H9 (cell line): ENCODE data around the gene LHFPL6. TPM values are rescaled to one million over a fixed set of nuclear protein-coding genes. Genes with fewer than 3 reads are reported as not detected.

Source experiments
- DNase-seq: peaks from one replicate; pipeline ENCODE4 v3.0.0-alpha.2; 2017
- H2AFZ ChIP-seq: one replicate; pipeline ENCODE4 v1.6.1; 2013; ENCODE audit warnings: mild to moderate bottlenecking, low read length, control low read depth, moderate library complexity
- H2AK5ac ChIP-seq: 2 replicates; pipeline ENCODE4 v1.6.1; 2013; ENCODE audit warnings: low read length, control low read depth, mixed read lengths; ENCODE audit not compliant: insufficient read length
- H2BK120ac ChIP-seq: one replicate; pipeline ENCODE4 v1.6.1; 2013; ENCODE audit warnings: low read depth, mild to moderate bottlenecking, low read length, control low read depth, inconsistent platforms; ENCODE audit not compliant: poor library complexity, severe bottlenecking
- H2BK12ac ChIP-seq: 2 replicates; pipeline ENCODE4 v1.6.1; 2013; ENCODE audit warnings: low read length, control low read depth, mixed read lengths, low read depth; ENCODE audit not compliant: insufficient read length
- H2BK15ac ChIP-seq: 2 replicates; pipeline ENCODE4 v1.6.1; 2013; ENCODE audit warnings: low read depth, low read length, control low read depth
- H2BK20ac ChIP-seq: one replicate; pipeline ENCODE4 v1.6.1; 2013; ENCODE audit warnings: low read depth, mild to moderate bottlenecking, low read length, control low read depth, inconsistent platforms; ENCODE audit not compliant: poor library complexity, severe bottlenecking
- H2BK5ac ChIP-seq: 2 replicates; pipeline ENCODE4 v1.6.1; 2013; ENCODE audit warnings: low read length, control low read depth, mixed read lengths; ENCODE audit not compliant: insufficient read length
- H3K14ac ChIP-seq: 2 replicates; pipeline ENCODE4 v1.6.1; 2013; ENCODE audit warnings: low read length, control low read depth; ENCODE audit not compliant: insufficient read depth
- H3K18ac ChIP-seq: 2 replicates; pipeline ENCODE4 v1.6.1; 2013; ENCODE audit warnings: low read depth, mild to moderate bottlenecking, mixed read lengths, low read length, control low read depth; ENCODE audit not compliant: insufficient read length
- H3K23ac ChIP-seq: 2 replicates; pipeline ENCODE4 v1.6.1; 2013; ENCODE audit warnings: low read length, control low read depth, mixed read lengths, low read depth; ENCODE audit not compliant: insufficient read length
- H3K23me2 ChIP-seq: 2 replicates; pipeline ENCODE4 v1.6.1; 2013; ENCODE audit warnings: low read depth, mild to moderate bottlenecking, mixed read lengths, low read length, control low read depth; ENCODE audit not compliant: insufficient read length, poor library complexity, severe bottlenecking
- H3K27ac ChIP-seq: 2 replicates; pipeline ENCODE4 v1.5.1; 2013; ENCODE audit warnings: low read length, control low read depth, mixed read lengths, low read depth; ENCODE audit not compliant: insufficient read length
- H3K27me3 ChIP-seq: 2 replicates; pipeline ENCODE4 v1.6.1; 2013; ENCODE audit warnings: low read length, control low read depth, inconsistent platforms; ENCODE audit not compliant: insufficient read depth
- H3K4ac ChIP-seq: 2 replicates; pipeline ENCODE4 v1.6.1; 2013; ENCODE audit warnings: low read depth, mild to moderate bottlenecking, control low read depth, inconsistent platforms, low read length, moderate library complexity
- H3K4me1 ChIP-seq: 2 replicates; pipeline ENCODE4 v1.6.1; 2013; ENCODE audit warnings: low read length, control low read depth, inconsistent platforms; ENCODE audit not compliant: insufficient read depth
- H3K4me2 ChIP-seq: 2 replicates; pipeline ENCODE4 v1.6.1; 2013; ENCODE audit warnings: low read length, control low read depth, mixed read lengths; ENCODE audit not compliant: insufficient read length, insufficient read depth
- H3K56ac ChIP-seq: 2 replicates; pipeline ENCODE4 v1.6.1; 2013; ENCODE audit warnings: low read depth, mild to moderate bottlenecking, mixed read lengths, low read length, control low read depth; ENCODE audit not compliant: insufficient read length
- H3K79me1 ChIP-seq: 2 replicates; pipeline ENCODE4 v1.6.1; 2013; ENCODE audit warnings: low read depth, mild to moderate bottlenecking, moderate library complexity, low read length, control low read depth, inconsistent platforms; ENCODE audit not compliant: insufficient read depth, poor library complexity, severe bottlenecking
- H3K79me2 ChIP-seq: 2 replicates; pipeline ENCODE4 v1.6.1; 2013; ENCODE audit warnings: low read length, control low read depth, inconsistent platforms; ENCODE audit not compliant: insufficient read depth
- H3K9ac ChIP-seq: 2 replicates; pipeline ENCODE4 v1.6.1; 2013; ENCODE audit warnings: low read length, control low read depth, mixed read lengths; ENCODE audit not compliant: insufficient read length; ENCODE audit errors: extremely low read depth
- H3K9me3 ChIP-seq: one replicate; pipeline ENCODE4 v1.6.1; 2013; ENCODE audit warnings: low read depth, low read length, inconsistent platforms; ENCODE audit not compliant: control insufficient read depth
- H3T11ph ChIP-seq: one replicate; pipeline ENCODE4 v1.6.1; 2013; ENCODE audit warnings: mild to moderate bottlenecking, low read length, control low read depth, inconsistent platforms
- H4K20me1 ChIP-seq: one replicate; pipeline ENCODE4 v1.6.1; 2013; ENCODE audit not compliant: control insufficient read depth, insufficient read length, insufficient read depth
- H4K5ac ChIP-seq: 2 replicates; pipeline ENCODE4 v1.6.1; 2013; ENCODE audit warnings: low read depth, mild to moderate bottlenecking, mixed read lengths, low read length, control low read depth; ENCODE audit not compliant: insufficient read length
- H4K8ac ChIP-seq: replicated peaks from 2 replicates; pipeline ENCODE4 v1.6.1; 2013; ENCODE audit warnings: low read length, control low read depth, mixed read lengths, low read depth; ENCODE audit not compliant: insufficient read length
- H4K91ac ChIP-seq: 2 replicates; pipeline ENCODE4 v1.6.1; 2013; ENCODE audit warnings: low read depth, mild to moderate bottlenecking, moderate library complexity, mixed read lengths, low read length, control low read depth; ENCODE audit not compliant: insufficient read length
- H3K27ac Mint-ChIP-seq, 3 experiments: 2 replicates in 2 of 3; 3 replicates in 1 of 3; pipeline ENCODE4 v1.8.0; 2020 to 2021; ENCODE audit warnings: mixed read lengths in 3 of 3, mild to moderate bottlenecking in 1 of 3, moderate library complexity in 1 of 3
- H3K27me3 Mint-ChIP-seq: 2 replicates; pipeline ENCODE4 v1.8.0; 2021; ENCODE audit warnings: low read depth, mild to moderate bottlenecking, moderate library complexity, mixed read lengths
- H3K36me3 Mint-ChIP-seq, 3 experiments: 2 replicates in 2 of 3; 3 replicates in 1 of 3; pipeline ENCODE4 v1.8.0; 2020 to 2021; ENCODE audit warnings: low read depth in 3 of 3, mixed read lengths in 3 of 3; ENCODE audit not compliant: insufficient read depth in 1 of 3
- H3K4me1 Mint-ChIP-seq, 2 experiments: 2 replicates each; pipeline ENCODE4 v1.8.0; 2020; ENCODE audit warnings: mixed read lengths in 2 of 2
- H3K4me3 Mint-ChIP-seq, 2 experiments: 2 replicates in 1 of 2; 3 replicates in 1 of 2; pipeline ENCODE4 v1.8.0; 2020 to 2021; ENCODE audit warnings: mild to moderate bottlenecking in 2 of 2, mixed read lengths in 2 of 2, moderate library complexity in 1 of 2
- H3K9me3 Mint-ChIP-seq, 2 experiments: 2 replicates in 1 of 2; 3 replicates in 1 of 2; pipeline ENCODE4 v1.8.0; 2020; ENCODE audit warnings: mild to moderate bottlenecking in 2 of 2, mixed read lengths in 2 of 2, moderate library complexity in 1 of 2
- WGBS: extraction: QIAGEN DNeasy Blood & Tissue Kit; methylation state at CpG from one replicate; pipeline ENCODE4 v1.1.7; 2013; ENCODE audit warnings: missing lambda C conversion rate, low lambda C conversion rate, mixed read lengths; ENCODE audit not compliant: insufficient read length; ENCODE audit errors: extremely low coverage; 5-methylcytosine and 5-hydroxymethylcytosine counted together
- total RNA-seq: library from RNA; stranded (reverse); gene quantifications from 2 replicates; pipeline ENCODE4 v1.2.1, GENCODE V29; 2021
- TF ChIP-seq, protein P1 (sequence below): fragments of 200-600 bp; sonication (generic); conservative IDR thresholded peaks from 3 replicates; pipeline ENCODE4 v1.8.0; 2021; ENCODE audit warnings: antibody characterized with exemption, mild to moderate bottlenecking

Gene LHFPL6
- total RNA-seq, 1 experiment from 2014 or later, result 3.5 TPM

DNA sequence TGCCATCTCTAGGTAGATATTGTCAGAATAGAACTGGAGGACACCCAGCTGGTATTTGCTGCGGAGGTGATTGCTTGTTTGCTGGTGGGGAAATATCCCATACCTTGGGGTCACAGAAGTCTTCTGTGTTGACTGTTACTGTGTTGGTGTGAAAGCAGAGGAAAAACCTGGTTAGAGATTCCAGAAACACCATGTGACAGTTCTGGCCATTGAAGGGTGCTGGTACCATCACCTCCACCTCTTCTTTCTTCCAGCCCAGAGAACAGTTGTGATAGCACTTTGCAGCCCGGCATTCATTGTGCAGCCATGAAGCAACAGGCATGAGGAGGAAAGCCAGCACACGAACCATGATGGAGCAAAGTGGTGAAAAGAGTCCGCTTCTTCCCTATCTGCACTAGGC lies 4.9 kb upstream of the LHFPL6 start:
- Histone ChIP-seq H2AFZ (no peak overlapping the region), H3K23ac (no peak overlapping the region), H3K14ac (no peak overlapping the region), H4K91ac (no peak overlapping the region), H3K4me1 (no peaks in the 10 kb centered on the region), H4K8ac (no peak overlapping the region), H2BK5ac (no peak overlapping the region), H3K23me2 (peaks cover 3% of the 10 kb centered on the region), H2BK15ac (no peak overlapping the region), H3K27ac (no peak overlapping the region), H3K27me3 (no peaks in the 10 kb centered on the region), H2AK5ac (no peak overlapping the region), H3K9ac (no peak overlapping the region), H3K9me3 (no peaks in the 10 kb centered on the region), H3K4ac (no peak overlapping the region), H4K20me1 (no peaks in the 10 kb centered on the region), H2BK20ac (no peak overlapping the region), H3K79me2 (no peaks in the 10 kb centered on the region), H3K18ac (no peak overlapping the region), H3K4me2 (no peak overlapping the region), H3K79me1 (no peaks in the 10 kb centered on the region), H4K5ac (no peak overlapping the region), H2BK12ac (no peak overlapping the region), H3T11ph (no peak overlapping the region), H3K56ac (no peak overlapping the region), H2BK120ac (no peak overlapping the region)
- Mint-ChIP-seq H3K27me3 (peaks cover 62% of the 10 kb centered on the region), H3K27ac (no peak overlapping the region), H3K4me3 (no peak overlapping the region), H3K4me1 (peaks cover 7 to 11% of the 10 kb centered on the region in 2 experiments), H3K9me3 (no peaks in the 10 kb centered on the region), H3K36me3 (no peaks in the 10 kb centered on the region; a peak in 1 of 7 replicates)
- TF ChIP-seq, protein P1, sequence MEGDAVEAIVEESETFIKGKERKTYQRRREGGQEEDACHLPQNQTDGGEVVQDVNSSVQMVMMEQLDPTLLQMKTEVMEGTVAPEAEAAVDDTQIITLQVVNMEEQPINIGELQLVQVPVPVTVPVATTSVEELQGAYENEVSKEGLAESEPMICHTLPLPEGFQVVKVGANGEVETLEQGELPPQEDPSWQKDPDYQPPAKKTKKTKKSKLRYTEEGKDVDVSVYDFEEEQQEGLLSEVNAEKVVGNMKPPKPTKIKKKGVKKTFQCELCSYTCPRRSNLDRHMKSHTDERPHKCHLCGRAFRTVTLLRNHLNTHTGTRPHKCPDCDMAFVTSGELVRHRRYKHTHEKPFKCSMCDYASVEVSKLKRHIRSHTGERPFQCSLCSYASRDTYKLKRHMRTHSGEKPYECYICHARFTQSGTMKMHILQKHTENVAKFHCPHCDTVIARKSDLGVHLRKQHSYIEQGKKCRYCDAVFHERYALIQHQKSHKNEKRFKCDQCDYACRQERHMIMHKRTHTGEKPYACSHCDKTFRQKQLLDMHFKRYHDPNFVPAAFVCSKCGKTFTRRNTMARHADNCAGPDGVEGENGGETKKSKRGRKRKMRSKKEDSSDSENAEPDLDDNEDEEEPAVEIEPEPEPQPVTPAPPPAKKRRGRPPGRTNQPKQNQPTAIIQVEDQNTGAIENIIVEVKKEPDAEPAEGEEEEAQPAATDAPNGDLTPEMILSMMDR, result no peak
- WGBS, result no CpG with 5 or more reads among the region's 4 CpGs
- DNase-seq, result no peak
